Fibroblast of skin of right quadriceps (primary cell): ENCODE results near the gene ATP13A1.
A peak's percentile ranks its signal among the peaks of the same experiment; 100 is the strongest.
"Not testable (repeated sequence)": the region's sequence is repeated elsewhere in the genome, so short reads cannot be mapped to it uniquely, and the experiment has no call there.

ENCODE experiments used
- DNase-seq: peaks from one replicate; pipeline ENCODE4 v3.0.0-alpha.2; 2013

The ATP13A1 gene

GRCh38 chr19:19618219-19619051, 45.0 kb downstream of the ATP13A1 start, which contains the start of gene PBX4:
TSS of gene PBX4 (minus strand) at chr19:19618687. CDS start at chr19:19618629, 58 bp downstream.
- DNase-seq, result peak; percentile 92

GRCh38 chr19:19615086-19615485, 48.4 kb downstream of the ATP13A1 start:
- DNase-seq, result peak; percentile 41

- no peak for DNase-seq
These were observed 50.0 kb downstream of the ATP13A1 start for GRCh38 chr19:19613506-19613905.

- DNase-seq, result no peak
These were observed 52.9 kb downstream of the ATP13A1 start for GRCh38 chr19:19610376-19611202.

- DNase-seq, result not testable (repeated sequence)
These were observed 56.8 kb downstream of the ATP13A1 start for GRCh38 chr19:19606686-19607085.

- DNase-seq, result no peak
These were observed 57.5 kb downstream of the ATP13A1 start for GRCh38 chr19:19606021-19606420.

- no peak for DNase-seq
These were observed 60.7 kb downstream of the ATP13A1 start for GRCh38 chr19:19602713-19603324.

- no peak for DNase-seq
These were observed 61.3 kb downstream of the ATP13A1 start for GRCh38 chr19:19602136-19602712.

GRCh38 chr19:19600793-19601330, 62.6 kb downstream of the ATP13A1 start:
- no peak for DNase-seq

- not testable (repeated sequence) for DNase-seq
These were observed 64.6 kb downstream of the ATP13A1 start for GRCh38 chr19:19598728-19599451.

- no peak for DNase-seq
These were observed 65.6 kb downstream of the ATP13A1 start for GRCh38 chr19:19597809-19598306.
